Heart left ventricle (tissue), 16 donors: Measurements from ENCODE around the gene GPX2. TPM values are rescaled to one million over a fixed set of nuclear protein-coding genes. Genes with fewer than 3 reads are reported as not detected.
A peak's percentile ranks its signal among the peaks of the same experiment; 100 is the strongest.

Experiments used
- ATAC-seq, 4 donors: fragments of 200-7000 bp; cut with Tn5 transposase; one replicate each; pipeline ENCODE4 v1.9.1; 2020 to 2022; ENCODE audit warnings: moderate library complexity in 4 of 4, mild to moderate bottlenecking in 3 of 4, moderate number of reproducible peaks in 1 of 4
- DNase-seq, 5 donors: peaks; one replicate each; pipeline ENCODE4 v3.0.0-alpha.2; 2020
- H3K27ac ChIP-seq, 12 donors: fragments of 200-600 bp; sonication (generic) in 4 of 12; one replicate each; pipeline versions ENCODE4 v1.5.0 to v1.8.0; 2016 to 2022; ENCODE audit warnings: mild to moderate bottlenecking in 2 of 12
- H3K27me3 ChIP-seq, 9 donors: fragments of 200-600 bp; sonication (generic) in 2 of 9; one replicate each; pipeline versions ENCODE4 v1.5.1 to v1.8.0; 2016 to 2022; ENCODE audit warnings: mild to moderate bottlenecking in 3 of 9
- H3K36me3 ChIP-seq, 9 donors: fragments of 200-600 bp; sonication (generic) in 2 of 9; one replicate each; pipeline versions ENCODE4 v1.5.0 to v1.8.0; 2018 to 2022; ENCODE audit warnings: mild to moderate bottlenecking in 2 of 9
- H3K4me1 ChIP-seq, 12 donors: fragments of 200-600 bp; sonication (generic) in 4 of 12; one replicate each; pipeline versions ENCODE4 v1.5.0 to v1.8.0; 2016 to 2022; ENCODE audit warnings: mild to moderate bottlenecking in 3 of 12
- H3K4me3 ChIP-seq, 12 donors: fragments of 200-600 bp; sonication (generic) in 4 of 12; one replicate each; pipeline versions ENCODE4 v1.5.0 to v1.8.0; 2017 to 2022; ENCODE audit warnings: mild to moderate bottlenecking in 9 of 12, moderate library complexity in 4 of 12
- H3K9me3 ChIP-seq, 12 donors: fragments of 200-600 bp; sonication (generic) in 4 of 12; one replicate each; pipeline versions ENCODE4 v1.5.0 to v1.8.0; 2016 to 2022; ENCODE audit warnings: mild to moderate bottlenecking in 1 of 12
- CTCF ChIP-seq, 12 donors: fragments of 200-600 bp; sonication (generic) in 4 of 12; IDR thresholded peaks; one replicate each; pipeline versions ENCODE4 v1.5.0 to v1.8.0; 2018 to 2022; ENCODE audit warnings: antibody characterized with exemption in 12 of 12, mild to moderate bottlenecking in 5 of 12
- POLR2A ChIP-seq, 2 donors: fragments of 450-650 bp; IDR thresholded peaks; one replicate each; pipeline ENCODE4 v1.6.1; 2017; ENCODE audit warnings: antibody characterized with exemption in 2 of 2, mild to moderate bottlenecking in 2 of 2, moderate library complexity in 2 of 2
- WGBS, 4 donors: extraction: QIAGEN DNeasy Blood & Tissue Kit in 2 of 4; methylation state at CpG; one replicate each; pipeline versions ENCODE4 v1.1.5 to v1.1.7; 2013 to 2018; 5-methylcytosine and 5-hydroxymethylcytosine counted together
- intact Hi-C, 10 donors: fragments of 100-400 bp; cut with DNase I; formaldehyde crosslinking; loops; one replicate each; pipeline versions ENCODE4 v1.11.1 to v1.14.2; 2022
- long read RNA-seq, 3 donors: library from polyadenylated mRNA; unstranded; transcript quantifications; one replicate each; pipeline ENCODE4 v2.0.0, GENCODE V29; 2020 to 2021
- polyA plus RNA-seq, 2 donors: library from polyadenylated mRNA; stranded (reverse); fragments of 200-250 nt; gene quantifications; one replicate each; pipeline ENCODE4 v1.2.3, GENCODE V29; 2013
- total RNA-seq, 9 donors: library from RNA; depleted of rRNA in 2 of 9; stranded (reverse); fragments of >200 nt in 2 of 9; fragmentation: NEBNext Ultra II Directional in 3 of 9; extraction: Animal tissue kit (Norgen Biotek cat#: 25700) in 3 of 9; gene quantifications; one replicate each; pipeline versions ENCODE4 v1.1.0 to v1.2.4, GENCODE V29; 2016 to 2023
- donor health status: ischemic (EF 13 %, LVEDD 7.1; RV severe dilation, severe dysfunction).
- donor health status: healthy with polysubstance abuse.
- donor health status: DM: no; HTN: yes; CAD: no.
- donor health status: DM: no; HTN: no; CAD: no.
- donor health status: ischemic (EF 25% LVEDD 6.9; RV normal size, moderate dysfunction).
- donor health status: ischemic (EF 25% LVEDD 5.7; RV mildly dilated, moderate dysfunction).
- donor health status: healthy.
- donor health status: DM: yes; HTN: yes; CAD: no.
- donor health status: ischemic (EF 35%, LVEDD 5.7; RV mildly dilated, moderate dysfunction).
- donor health status: nonischemic (EF 11% LVEDD 7.7; RV severe dilation, severe dysfunction).
- donor health status: DM: yes; HTN: yes; CAD: no.
- donor health status: PGD.
- donor health status: ischemic (EF 29% LVEDD 5.4; RV normal size, mild dysfunction).
- donor health status: nonischemic (EF 23%, LVEDD 6.1; RV moderate dilation, normal function).

GPX2 gene
- total RNA-seq, result not detected
- under 1 TPM in 1 of 2 donors, not detected in 1; 0.26 TPM for polyA plus RNA-seq
- long read RNA-seq, donor 1, result 0 reads
- long read RNA-seq, donor 2, result 0 reads
- long read RNA-seq, donor 3, result 0 reads

GRCh38 chr14:64942531-64943111, at the start of gene GPX2:
Gene GPX2, minus strand, starts transcription at chr14:64942745. Its CDS starts 19 bp downstream, at chr14:64942726.
- Histone ChIP-seq H3K9me3 (no peaks in the 10 kb centered on the region), H3K4me3 (no peak within 1 kb of the TSS), H3K27ac (no peak within 1 kb of the TSS), H3K36me3 (peaks cover 0 to 59% (median 8%) of the 10 kb centered on the region in 9 donors), H3K27me3 (no peaks in the 10 kb centered on the region), H3K4me1 (peaks cover 0 to 6% (median 1%) of the 10 kb centered on the region in 12 donors)
- no peak for ATAC-seq
- DNase-seq, result no peak
- TF ChIP-seq CTCF (IDR thresholded peaks at IDR 0.05), result no peak
- no peak for TF ChIP-seq POLR2A (IDR thresholded peaks at IDR 0.05)
- intact Hi-C loops, result no loop called here
- WGBS, 4 donors, result 87 to 93% (median 89%) methylated on average over 10 to 13 of the region's 13 CpGs

DNA sequence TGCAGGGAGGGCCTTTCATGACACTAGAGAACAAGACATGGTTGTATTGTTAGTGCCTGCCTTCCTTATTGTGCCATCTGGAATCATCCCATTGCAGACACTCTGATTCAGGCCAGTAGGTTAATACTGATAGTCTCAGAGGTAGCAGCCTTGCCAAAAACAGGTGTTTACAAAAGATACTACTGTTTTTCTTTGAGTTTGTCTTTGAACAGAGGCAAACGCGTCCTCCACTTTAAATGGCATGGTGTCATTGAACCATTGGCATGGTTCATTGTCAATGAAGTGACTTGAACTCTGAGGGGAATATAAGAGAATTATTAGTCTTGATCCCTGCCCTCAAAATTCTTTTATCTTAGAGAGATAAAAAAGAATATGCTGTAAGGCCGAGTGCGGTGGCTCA, 48.4 kb upstream of the GPX2 start:
- intact Hi-C loops, result no loop called here
- Histone ChIP-seq H3K36me3 (no peaks in the 10 kb centered on the region), H3K4me3 (no peak overlapping the region), H3K4me1 (peaks cover 0 to 60% (median 14%) of the 10 kb centered on the region in 12 donors), H3K9me3 (no peaks in the 10 kb centered on the region), H3K27ac (no peak overlapping the region), H3K27me3 (no peaks in the 10 kb centered on the region)
- ATAC-seq (no peak), DNase-seq (no peak)
- TF ChIP-seq CTCF (IDR thresholded peaks at IDR 0.05) (no peak), POLR2A (IDR thresholded peaks at IDR 0.05) (no peak)
- WGBS, 4 donors, result 89 to 92% (median 91%) methylated on average over 4 of the region's 4 CpGs

DNA sequence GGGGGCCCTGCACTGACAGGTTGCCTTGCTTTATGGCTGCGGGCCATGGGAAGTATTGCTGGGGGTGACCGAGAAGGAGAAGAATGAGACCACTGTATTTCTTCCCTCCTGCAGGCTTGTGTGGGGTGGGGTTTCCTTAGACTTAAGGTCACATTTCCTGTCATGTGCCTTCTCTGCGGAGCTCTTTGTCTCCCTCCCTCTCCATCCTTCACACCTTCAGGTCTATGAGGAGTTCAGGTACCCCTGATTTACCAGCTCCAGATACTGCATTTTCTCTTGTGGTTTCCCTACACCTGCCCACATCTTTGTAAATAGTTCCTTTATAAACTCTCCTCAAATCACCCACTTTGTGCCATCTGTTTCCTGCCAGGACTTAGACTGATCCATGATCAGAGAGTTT, 47.8 kb upstream of the GPX2 start:
- Histone ChIP-seq H3K36me3 (no peaks in the 10 kb centered on the region), H3K27ac (peak overlapping the region in 1 of 12 donors; percentile 14), H3K27me3 (no peaks in the 10 kb centered on the region), H3K4me3 (no peak overlapping the region), H3K9me3 (no peaks in the 10 kb centered on the region), H3K4me1 (peaks cover 0 to 61% (median 14%) of the 10 kb centered on the region in 12 donors)
- WGBS, 4 donors, result 35 to 61% (median 54%) methylated on average over 3 of the region's 3 CpGs
- TF ChIP-seq CTCF (IDR thresholded peaks at IDR 0.05), result no peak
- no peak for TF ChIP-seq POLR2A (IDR thresholded peaks at IDR 0.05)
- intact Hi-C loops, result no loop called here
- ATAC-seq, result no peak
- DNase-seq, result no peak

DNA sequence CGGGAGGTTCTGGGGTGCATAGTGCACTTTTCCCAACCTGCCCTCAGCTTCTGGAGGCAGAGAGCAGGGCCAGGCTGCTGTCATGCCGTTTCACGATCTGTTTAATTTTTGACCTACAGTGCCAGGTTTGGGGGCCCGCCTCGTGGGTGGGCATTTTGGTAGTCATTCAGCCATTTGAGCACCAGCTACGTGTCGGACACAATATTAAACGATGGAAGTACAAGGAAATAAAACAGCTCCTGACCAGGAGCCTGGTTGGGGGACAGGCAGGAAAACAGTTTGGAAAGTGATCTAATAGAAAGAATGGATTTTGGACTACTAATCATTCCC, 44.9 kb upstream of the GPX2 start:
- H3K27ac ChIP-seq, result peak overlapping the region; percentile 60 to 94 (median 87)
- DNase-seq (peak in 1 of 5 donors; percentile 57), ATAC-seq (no peak)
- 0 to 2% (median 1%) methylated on average over 6 to 8 of the region's 8 CpGs for WGBS, 4 donors
- H3K4me3 ChIP-seq, result peak overlapping the region; percentile 66 to 93 (median 80)
- intact Hi-C loops, result loop anchor here in 8 of 10 donors (2.0 to 10.0 kb wide), 11 partner anchors 35 to 837 kb away; partner anchors contain the start of genes CHURC1 (in 4 of the 8), FUT8 (in 2 of the 8) and MAX (in 2 of the 8)
- H3K36me3 ChIP-seq, result no peaks in the 10 kb centered on the region
- no peaks in the 10 kb centered on the region for H3K9me3 ChIP-seq
- TF ChIP-seq CTCF (IDR thresholded peaks at IDR 0.05) (no peak), POLR2A (IDR thresholded peaks at IDR 0.05) (no peak)
- peaks cover 0 to 43% (median 14%) of the 10 kb centered on the region in 12 donors for H3K4me1 ChIP-seq
- no peaks in the 10 kb centered on the region for H3K27me3 ChIP-seq
